GM19238 (cell line): ENCODE data around the gene LDLRAD3.

Experiments
- DNase-seq: peaks from one replicate; pipeline ENCODE4 v3.0.0; 2011; ENCODE audit warnings: low spot score; ENCODE audit not compliant: insufficient read length

Gene LDLRAD3

DNA sequence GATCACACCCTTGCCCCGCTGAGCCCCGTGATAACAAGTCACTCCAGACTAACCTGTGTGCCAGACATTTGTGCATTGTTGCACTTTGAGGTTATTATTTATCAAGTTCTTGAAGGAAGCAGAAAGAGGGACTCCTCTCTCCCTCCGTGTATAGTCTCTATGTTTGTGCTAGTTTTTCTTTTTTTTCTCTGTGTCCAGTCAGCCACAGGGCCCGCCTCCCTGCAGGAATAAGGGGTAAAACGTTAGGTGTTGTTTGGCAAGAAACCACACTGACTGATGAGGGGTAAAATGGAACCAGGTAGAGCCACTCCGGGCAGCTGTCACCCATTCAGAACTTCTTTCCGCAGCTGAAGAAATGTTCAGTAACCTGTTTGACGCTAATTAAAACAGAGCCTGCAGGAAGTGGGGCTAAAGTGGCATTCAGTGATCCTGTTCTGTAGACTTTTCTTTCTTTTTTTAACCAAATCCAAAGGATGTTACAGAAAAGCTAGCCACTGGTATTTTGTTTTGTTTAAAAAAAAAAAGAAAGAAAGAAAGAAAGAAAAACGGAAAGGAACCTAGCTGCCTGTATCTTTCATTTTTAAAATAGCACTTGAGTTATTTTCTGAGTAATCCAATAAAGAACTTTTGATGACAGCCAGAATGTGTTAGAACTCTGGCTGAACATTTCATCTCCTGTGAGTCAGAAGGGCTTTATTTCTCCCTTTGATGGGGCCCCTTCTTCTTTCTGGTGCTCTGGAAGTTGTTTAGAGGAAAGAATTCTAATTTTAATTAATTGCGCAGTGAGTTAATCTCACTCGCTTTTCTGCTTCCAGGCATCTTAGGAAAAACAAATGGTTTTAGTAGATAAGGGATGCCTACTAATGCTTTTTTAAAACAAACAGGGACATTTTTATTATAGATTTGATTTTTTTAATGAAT is 287.2 kb downstream of the LDLRAD3 start:
- no peak for DNase-seq

DNA sequence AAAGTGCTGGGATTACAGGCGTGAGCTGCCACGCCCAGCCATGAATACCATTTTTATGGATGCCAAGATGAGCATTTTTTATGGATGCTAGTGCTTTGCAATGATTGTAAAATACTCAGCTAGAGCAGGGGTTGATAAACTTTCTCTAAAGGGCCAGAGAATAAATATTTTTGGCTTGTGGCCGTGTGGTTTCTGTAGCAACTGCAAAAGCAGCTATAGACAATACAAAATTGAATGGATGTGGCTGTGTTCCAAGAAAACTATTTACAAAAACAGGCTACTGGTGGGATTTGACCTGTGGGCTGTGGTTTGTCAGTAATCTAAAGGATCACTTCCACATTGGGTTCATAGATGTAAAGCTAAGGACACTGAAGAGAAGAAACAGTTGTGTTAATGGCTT is 289.3 kb downstream of the LDLRAD3 start:
- DNase-seq, result no peak

DNA sequence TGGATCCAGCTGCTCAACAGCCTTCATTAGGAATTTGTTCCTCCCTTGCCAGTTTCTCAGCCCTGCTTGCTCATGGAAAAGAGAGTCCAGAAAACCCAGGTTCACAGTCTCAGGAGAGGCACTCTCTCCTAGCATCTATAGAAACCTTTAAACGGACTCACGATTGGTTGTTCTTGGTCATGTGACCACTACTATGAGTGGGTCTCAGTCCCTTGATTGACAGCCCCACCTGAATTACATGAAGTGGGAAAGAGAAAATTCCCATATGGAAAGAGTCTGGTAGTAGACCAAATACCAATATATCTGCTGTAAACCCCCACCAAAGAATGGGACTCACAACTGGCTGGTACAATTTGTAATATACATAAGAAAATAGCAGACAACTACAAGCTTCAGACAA is 291.0 kb downstream of the LDLRAD3 start:
- DNase-seq, result no peak

DNA sequence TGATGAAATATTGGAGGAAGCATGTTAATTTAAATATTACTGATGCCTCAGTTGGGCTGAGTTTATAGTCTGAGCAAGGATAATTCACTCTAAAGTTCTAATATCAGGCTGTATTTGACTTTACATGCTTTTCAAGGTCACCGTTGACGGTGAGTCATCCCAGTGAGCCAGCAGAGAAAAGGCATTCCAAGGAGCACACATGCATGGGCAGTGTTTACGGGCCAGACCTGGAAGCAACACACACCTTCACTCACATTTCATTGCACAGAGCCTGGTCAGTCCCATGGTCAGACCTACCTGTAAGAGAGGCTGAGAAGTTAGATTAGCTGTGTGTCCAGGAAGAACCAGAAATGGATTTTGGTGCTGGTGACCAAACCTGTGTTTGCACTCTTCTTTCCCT is 291.9 kb downstream of the LDLRAD3 start:
- no peak for DNase-seq

DNA sequence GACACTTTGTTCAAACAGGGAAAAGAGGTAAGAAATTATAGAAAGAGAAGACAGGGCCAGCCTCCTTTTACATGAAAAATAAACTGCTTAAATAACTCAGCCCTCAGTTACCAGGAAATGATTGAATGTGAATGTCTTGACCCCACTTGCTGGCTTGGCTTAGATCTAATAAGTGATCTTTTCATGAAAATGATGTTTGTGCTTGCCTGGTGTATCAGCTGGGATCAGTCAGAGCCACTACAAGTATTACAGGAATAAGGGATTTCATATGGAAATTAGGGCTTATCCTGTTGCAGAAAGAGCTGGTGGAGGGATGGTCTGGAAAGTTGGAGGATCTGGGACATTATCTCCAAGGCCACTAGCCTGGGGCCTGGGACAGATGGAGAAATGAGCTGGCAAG is 293.5 kb downstream of the LDLRAD3 start:
- no peak for DNase-seq

DNA sequence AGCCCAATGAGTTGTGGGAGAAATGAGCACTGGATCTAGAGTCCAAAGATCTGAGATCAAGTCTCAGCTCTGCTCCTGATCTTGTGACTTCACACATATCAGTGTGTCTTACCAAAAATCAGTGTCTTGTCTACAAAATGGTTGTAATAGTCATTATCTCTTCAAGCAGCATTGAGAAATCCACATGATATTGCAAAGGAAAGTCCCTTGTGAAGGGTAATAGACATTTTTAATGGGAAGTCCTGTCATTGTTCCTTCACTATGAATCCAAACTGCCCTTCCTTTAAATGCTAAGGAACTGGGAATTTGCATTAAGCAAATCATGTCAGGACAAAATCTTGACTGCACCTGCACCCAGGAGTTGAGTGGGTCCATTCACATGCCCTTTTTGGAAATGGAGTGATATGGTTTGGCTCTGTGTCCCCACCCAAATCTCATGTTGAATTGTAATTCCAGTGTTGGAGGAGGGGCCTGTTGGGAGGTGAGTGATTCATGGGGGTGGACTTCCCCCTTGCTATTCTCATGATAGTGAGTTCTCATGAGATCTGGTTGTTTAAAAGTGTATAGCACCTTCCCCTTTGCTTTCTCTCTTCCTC is 294.3 kb downstream of the LDLRAD3 start:
- DNase-seq, result no peak

DNA sequence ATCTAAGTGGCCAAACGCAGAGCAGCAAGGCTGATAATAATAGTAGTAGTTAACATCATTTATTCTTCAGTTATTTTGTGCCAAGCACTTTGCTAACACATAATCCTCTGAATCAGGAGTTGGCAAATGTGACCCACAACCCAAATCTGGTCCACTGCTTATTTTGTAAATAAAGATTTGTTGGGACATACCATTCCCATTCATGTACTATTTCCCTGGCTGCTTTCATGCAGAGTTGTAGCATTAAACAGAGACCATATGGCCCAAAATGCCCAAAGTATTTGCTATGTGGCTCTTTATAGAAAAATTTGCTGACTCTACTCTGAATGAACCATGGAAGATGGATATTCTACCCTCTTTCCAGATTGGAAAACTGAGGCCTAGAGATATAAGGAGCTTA is 295.0 kb downstream of the LDLRAD3 start:
- DNase-seq, result no peak

DNA sequence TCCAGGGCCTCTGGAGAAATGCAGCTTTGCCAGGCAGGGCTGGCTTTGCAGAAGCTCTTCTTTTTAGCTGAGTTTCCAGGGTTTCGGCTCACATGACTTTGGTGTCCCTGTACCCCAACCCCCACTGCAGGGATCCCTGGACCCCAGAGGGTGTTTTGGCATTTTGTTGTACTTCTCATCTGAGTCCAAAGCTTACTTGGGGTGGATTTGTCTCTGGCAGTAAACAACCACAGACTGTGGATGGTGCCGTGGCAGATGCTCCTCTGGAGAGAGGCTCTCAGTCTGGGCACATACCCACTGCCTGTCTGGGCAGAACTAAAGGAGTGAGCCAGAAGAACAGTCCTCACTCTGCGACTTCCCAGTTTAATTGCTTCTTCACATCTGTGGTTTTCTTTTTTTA is 295.8 kb downstream of the LDLRAD3 start:
- DNase-seq, result no peak

DNA sequence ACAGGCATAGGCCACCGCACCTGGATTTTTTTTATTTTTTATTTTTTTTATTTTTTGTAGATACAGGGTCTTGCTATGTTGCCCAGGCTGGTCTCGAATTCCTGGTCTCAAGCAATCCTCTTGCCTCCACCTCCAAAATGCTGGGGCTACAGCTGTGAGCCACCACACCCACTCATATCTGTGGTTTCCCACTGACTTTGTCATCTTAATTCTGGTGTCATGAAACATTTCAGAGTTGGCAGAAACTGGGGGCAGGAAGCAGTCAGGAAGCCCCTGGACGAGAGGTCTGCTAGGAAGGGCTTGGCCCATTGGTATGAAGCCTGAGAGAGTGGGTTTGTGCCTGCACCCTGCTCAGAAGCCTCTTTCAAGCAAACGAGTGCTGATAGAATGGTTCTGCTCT is 296.3 kb downstream of the LDLRAD3 start:
- DNase-seq, result no peak

DNA sequence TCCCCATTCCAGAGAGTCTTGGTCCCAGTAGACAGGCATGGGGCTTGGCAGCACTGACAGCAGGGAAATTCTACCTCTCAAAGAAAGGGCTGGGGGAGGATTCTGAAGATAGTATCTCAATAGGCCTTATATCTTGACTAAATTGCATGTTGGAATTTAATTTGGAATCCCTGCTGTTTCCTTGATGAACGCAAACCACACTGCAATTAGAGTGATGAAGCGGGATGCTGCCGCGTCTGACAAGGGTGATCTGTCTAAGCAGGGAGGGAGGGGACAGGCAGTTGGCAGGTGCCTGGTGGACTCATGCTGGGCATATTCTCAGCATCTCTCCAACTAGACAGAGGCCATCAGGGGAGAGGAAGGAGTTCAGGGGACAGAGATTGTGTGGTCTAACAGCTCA is 296.9 kb downstream of the LDLRAD3 start:
- no peak for DNase-seq

DNA sequence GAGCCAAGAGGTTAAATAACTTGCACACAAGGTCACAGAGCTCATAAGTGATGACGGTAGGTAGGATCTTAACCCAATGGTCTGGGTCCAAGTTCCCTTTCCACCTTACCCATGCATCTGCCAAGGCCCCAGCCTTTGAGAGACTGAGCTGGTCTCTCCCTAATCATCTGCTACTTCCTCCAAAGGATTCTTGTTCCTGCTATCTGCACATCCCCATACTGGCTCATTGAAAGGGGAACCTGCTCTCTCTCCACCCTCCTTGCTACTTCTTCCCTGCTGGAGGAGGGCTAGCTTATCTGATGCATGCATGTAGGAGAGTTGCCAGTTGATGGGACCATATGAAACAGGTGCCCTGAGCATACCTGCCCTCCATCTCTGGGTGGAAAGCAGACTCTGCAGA is 297.6 kb downstream of the LDLRAD3 start:
- no peak for DNase-seq

DNA sequence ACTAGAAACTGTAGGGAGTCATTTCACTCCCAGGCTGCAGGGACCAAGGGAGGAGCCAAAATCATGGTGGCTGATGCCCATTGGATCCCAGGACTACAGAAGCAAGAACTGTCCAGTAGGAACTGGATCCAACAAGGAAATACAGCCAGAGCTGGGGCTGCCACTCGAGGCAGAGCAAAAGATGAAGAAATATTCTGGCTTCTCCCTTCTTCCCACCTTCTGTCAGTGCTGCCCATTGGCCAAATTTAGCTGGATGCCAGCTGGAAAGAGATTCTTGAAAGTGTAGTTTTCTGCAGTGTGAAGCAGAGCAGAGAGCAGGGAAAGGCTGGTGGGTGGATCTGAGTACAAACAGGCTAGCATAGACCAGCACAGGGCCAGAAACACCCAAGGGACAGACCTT is 299.8 kb downstream of the LDLRAD3 start:
- no peak for DNase-seq

DNA sequence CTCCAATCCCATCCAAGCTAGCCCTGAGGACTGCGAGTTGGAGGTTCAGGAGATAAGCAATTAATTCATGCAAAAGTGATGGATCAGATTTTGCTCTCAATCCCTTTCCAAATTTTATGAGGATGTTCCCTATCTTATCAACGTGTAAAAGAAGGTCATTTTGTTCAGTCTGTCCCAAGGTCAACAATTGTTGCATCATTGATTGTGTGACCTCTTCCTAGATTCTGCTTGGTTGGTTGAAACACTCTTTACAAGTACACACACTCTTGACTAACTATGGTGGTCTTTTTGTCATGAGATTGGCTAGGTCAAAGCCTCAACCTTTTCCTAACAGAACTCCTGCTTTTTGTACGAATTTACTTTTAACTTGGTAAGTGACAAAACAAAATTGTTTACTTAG is 303.6 kb downstream of the LDLRAD3 start:
- no peak for DNase-seq

DNA sequence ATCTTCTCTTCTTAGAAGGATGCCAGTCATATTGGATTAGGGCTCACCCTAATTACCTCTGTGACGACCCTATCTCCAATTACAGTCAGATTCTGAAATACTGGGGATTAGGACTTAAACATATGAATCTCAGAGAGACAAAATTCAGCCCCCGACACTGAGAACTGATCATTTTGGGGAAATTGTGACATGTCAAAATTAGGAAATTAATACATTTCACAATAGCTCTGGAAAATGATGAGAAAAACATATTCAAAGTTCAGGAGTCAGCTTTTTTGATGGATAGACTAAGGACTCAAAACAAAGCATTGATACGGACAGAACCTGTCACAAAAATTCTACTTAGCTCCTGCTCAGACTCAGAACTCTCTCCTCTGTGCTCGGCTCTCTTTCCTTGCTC is 304.6 kb downstream of the LDLRAD3 start:
- DNase-seq, result no peak

DNA sequence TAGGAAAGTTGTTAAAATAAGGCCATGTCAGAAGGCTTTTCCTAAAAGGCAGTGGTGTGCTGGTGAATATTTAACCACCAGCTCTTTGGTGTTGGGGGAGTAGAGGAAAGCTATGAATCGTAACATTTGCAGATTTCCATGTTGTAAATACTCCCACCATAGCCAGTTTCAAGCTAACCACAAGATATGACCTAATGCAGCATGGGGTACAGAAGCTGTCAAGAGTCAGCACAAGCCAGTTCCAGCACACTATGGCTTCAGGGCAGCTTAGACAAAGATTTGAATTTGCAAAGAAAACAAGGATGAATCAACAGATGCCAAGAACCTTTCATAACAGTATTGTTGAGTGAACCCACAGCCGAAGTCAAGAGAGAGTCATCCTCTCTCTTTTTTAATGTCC is 305.4 kb downstream of the LDLRAD3 start:
- DNase-seq, result no peak

DNA sequence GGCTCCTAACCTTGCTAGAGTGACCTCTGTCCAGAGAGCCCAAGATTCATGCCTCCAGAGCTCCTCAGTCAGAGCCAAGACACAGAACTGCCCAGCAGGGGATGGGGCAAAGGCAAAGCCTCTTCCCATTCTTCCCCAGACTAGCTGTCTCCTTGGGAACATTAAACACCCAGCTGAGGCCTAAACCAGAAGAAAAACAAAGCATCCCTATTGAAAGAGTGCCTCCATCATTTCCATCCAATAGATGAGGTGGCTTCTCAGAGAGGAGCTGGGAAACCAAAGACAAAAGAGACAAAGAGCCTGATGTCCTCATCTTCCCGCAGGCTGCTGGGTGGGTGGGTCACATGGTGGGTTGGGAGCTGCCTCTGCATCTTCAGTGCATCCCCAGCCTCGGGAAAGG is 308.0 kb downstream of the LDLRAD3 start:
- no peak for DNase-seq

DNA sequence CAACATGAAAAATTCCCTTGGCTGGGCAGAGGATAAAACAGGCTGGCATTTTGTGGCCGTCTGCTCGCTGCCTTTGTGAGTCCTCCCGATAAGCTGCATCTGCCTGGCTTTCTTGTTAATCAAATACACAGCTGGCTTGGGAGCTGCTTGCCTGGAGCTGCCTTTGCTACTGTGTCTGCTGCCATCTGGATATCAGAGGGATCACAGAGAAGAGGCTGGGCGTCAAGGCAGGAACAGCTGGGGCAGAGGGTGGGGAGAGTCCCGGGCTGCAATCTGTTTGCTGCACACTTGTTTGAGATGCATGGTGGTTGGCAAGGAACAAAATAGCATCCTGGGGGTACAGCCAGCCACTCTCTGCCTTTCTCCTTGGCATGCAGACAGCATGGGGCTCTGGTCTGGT is 309.4 kb downstream of the LDLRAD3 start:
- no peak for DNase-seq

DNA sequence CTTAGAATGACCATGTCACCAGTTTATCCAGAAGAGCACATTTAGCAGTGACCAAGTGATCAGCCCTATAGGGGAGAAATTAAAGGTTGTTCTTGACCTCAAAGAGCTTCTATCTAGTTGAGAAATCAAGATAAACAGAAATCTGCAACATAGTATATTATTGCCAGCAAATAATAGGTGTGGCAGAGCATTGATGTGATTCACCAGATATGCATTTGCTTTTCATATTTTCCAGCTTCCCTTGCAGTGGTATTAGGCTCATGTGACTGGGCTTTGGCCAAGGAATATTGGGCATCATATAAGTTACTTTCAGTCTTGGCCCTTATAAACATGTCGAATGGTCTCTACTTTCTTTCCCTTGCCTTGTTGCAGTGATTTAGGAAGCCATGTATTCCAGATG is 310.9 kb downstream of the LDLRAD3 start:
- no peak for DNase-seq

DNA sequence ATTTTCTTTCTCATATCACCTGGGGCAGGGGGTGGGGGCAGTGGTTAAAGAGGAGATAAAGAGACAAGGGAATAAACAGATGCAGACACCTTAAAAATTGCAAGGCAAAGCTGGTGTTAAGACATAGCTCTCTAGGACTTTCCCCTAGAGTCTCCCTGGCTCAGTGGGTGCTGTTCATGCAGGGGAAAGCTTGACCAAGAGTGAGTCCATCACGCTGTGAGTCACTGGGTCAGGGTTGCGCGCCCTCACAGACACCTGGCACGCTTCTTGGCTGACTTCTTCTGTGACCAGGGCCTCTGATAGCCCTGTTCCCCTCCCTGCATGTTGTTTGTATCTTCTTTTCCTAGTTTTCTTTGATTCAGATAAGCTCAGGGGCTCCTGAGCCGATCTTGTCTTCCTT is 313.5 kb downstream of the LDLRAD3 start:
- no peak for DNase-seq

DNA sequence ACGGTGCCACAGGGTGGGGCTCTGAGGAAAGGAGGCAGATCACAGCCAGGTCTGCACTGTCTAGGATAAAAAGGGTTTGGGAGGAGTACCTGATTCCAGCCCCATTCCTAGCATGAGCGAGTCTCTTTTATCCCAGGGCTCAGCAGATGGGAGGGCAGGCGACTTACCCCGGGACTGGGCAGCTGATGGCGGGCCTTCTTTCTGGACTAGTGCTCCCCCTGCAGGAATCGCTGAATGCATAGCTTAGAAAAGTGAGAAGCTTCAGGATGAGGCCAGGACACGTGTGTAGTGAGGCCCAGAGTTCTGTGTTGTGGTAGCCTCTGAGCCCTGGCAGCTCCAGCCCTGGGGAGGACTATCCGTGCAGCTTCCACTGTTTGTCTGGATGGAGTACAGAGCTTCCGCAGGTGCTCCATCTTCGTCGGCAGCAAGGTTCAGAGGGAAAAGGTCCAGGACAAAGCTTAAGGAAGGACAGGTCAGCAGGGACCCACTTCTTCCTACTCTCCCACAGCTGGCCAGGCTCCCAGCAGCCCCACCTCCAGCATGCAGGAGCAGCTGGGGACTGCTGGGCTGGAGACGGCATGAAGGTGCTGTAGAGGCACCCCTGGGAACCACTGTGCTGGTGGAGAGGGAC is 315.0 kb downstream of the LDLRAD3 start:
- DNase-seq, result no peak

DNA sequence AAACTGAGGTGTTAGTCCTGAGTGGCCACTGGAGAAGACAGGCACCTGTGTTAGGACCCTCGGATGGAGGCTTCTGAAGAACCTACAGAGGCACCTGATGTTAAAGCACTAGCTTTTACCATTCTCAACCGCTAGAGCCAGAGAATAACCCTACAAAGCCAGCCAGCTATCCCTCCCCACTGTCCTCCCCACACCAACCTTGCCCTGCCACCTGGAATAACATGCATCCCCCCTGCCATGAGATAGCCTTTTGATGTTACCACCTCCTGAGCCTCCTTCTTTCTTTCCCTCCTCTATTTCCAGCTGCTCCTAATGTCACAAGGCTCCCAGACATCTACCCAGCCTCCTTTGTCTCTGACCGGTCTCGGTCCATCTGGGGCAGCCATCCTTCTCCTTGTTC is 317.2 kb downstream of the LDLRAD3 start:
- no peak for DNase-seq
